Stimulated activated CD8-positive, alpha-beta memory T cell treated with anti-CD3 and anti-CD28 coated beads, Interleukin-4, amount 100 ng/mL, for 1 hour (primary cell): ENCODE measurements around the gene DNAJB2.
A peak's percentile ranks its signal among the peaks of the same experiment; 100 is the strongest.
"Not testable (repeated sequence)": the region's sequence is repeated elsewhere in the genome, so short reads cannot be mapped to it uniquely, and the experiment has no call there.

Source experiments
- DNase-seq, 2 donors: peaks; one replicate each; pipeline ENCODE4 v3.0.0-alpha.2; 2020; ENCODE audit warnings: low read depth in 2 of 2, low spot score in 1 of 2

Gene DNAJB2

GRCh38 chr2:219298759-219299371, 19.7 kb downstream of the DNAJB2 start:
- peak; percentile 82 to 83 for DNase-seq

GRCh38 chr2:219299372-219299760, 20.2 kb downstream of the DNAJB2 start:
- DNase-seq: no peak

DNA sequence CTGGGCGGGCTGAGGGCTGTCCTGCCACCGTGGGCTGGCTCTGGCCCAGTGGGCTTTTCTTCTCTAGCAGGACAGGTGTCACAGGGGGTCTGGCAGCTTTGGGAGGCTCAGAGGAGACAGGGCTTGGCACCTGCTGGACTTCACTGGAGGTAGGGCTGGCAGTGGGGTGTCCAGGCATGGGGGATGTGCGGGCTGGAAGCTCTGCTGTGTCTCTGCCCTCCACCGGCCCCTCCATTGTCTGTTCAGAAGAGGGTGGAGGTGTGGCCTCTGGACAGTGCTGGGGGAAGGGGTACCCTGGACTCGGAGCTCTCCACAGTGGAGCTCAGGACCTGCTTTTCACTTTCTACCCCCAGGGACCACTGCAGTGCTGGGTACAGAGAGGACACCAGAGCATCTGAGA, 20.9 kb downstream of the DNAJB2 start:
- DNase-seq: no peak

DNA sequence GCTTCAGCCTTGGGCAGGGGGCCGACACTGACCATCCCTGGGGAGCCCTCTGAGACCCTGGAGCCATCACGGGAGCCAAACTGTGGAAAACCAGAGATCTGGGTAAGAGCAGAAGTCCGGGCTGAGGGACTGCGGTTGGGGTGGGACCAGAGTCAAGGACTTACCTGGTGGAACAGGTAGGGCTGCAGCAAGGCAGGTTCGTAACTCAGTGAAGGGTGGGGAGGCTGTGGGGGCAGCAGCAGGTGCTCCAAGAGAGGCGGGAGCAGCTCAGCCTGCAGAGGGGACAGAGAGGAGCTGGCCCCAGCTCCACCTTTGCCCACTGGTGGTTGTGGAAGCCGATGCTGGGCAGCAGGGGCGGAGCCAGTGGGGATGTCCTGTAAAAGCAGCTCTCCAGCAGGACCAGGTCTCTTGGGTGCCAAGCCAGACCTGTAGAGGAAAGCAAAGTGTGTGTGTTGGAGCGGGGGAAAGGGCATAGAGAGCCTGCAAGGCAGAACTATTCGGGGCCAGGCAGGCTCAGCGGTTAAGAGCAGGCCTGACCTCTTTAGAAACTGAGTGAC, 23.3 kb downstream of the DNAJB2 start:
- no peak for DNase-seq

- no peak for DNase-seq
These were observed 25.1 kb downstream of the DNAJB2 start for GRCh38 chr2:219304223-219304622.

- no peak for DNase-seq
These were observed 26.9 kb downstream of the DNAJB2 start for GRCh38 chr2:219306047-219306446.

DNA sequence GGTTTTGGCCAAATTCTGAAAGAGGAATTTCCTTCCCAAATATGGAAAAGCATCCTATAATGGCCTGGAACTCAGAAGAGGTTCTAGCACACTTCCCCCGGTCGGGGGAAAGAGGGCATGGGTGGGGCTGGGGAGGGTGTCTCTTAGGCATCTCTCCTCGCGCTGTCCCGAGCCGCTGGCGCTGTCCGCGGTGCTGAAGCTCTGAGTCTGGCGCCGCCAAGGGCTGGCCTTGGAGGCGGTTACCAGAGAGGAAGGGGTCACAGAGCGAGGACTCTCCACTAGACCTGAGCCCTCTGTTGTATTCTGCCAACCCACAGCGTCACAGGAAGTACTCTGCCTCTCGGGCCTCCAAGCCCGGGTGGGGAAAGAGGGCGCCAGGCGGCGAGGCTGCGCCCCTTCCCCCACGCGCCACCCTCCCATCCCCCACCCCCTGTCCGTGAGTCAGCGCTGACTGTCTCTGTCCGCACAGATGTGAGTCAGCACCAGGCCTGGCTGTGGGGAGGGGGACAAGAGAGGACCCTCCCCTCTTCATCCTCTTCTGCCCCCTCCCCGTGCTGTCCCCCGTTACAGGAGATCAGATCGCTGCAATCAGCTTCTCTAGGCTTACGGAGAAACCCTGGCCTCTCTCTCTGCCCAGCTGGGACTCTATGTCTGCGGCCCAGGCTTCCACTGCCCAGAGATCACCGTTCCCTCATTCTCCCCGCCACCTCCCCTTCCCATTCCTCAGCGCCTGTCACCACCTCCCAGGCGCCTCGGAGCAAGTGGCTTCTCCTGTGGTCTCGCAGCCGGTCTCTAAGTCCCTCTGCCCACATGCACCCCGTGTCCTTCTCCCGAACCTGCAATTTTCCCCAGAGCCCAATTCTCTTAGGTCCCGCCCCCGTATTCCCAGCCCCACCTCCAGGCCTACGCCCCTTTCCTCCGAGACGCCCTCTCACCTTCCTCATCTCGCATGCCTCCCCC, 29.3 kb downstream of the DNAJB2 start:
- peak in 1 of 2 donors; percentile 25 for DNase-seq

DNA sequence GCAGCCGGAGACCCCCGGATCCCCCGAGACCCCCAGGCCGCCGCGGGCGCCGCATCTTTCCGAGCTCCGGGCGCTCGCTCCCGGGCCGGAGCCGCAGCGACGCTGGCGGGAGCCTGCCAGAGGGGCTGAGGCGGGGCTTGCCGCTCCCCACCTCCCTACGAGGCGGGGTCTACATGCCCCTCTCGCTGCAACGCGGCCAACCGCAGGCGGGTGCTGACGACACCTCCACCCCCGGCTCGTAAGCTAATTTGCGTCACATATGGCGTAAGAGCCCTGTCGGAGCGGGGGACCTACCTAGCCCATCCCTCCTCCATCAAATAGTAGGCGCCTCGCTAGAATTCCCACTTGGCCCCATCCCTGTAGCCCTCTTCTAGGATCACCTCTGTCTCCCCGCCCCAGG, 30.1 kb downstream of the DNAJB2 start, which contains the start of gene PTPRN:
TSS of gene PTPRN (minus strand) at position 124 of the 400 bp plus-strand sequence. CDS start at position 55, 69 bp downstream.
- DNase-seq: no peak

GRCh38 chr2:219312683-219313263, 33.6 kb downstream of the DNAJB2 start:
- not testable (repeated sequence) for DNase-seq

- DNase-seq: no peak
These were observed 35.8 kb downstream of the DNAJB2 start for GRCh38 chr2:219314804-219315468.

- no peak for DNase-seq
These were observed 44.3 kb downstream of the DNAJB2 start for GRCh38 chr2:219323434-219323833.

- DNase-seq: no peak
These were observed 46.0 kb downstream of the DNAJB2 start for GRCh38 chr2:219325136-219325535.

DNA sequence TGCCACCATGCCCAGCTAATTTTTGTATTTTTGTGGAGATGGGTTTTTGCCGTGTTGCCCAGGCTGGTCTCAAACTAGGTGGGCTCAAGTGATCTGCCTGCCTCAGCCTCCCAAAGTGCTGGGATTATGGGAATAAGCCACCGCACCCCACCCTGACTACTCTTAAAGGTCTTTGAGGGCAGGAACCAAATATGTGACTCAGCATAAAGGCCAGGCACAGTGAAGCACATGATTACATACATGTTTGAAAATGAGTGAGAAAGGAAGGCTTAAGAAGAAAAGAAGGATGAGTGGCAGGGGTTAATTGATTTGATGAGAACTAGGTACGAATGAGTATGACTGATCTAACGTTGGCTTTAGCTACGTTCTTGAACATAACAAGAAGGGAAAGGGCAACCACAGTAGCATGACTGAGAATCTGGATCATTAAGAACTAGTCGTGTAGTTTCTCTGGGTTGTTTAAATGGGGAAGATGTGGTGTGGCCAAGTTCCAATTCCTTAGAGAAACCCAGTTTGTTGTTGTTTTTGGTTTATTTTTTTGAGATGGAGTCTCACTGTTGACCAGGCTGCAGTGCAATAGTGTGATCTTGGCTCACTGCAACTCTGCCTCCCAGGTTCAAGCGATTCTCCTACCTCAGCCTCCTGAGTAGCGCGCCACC, 46.6 kb downstream of the DNAJB2 start:
- no peak for DNase-seq

DNA sequence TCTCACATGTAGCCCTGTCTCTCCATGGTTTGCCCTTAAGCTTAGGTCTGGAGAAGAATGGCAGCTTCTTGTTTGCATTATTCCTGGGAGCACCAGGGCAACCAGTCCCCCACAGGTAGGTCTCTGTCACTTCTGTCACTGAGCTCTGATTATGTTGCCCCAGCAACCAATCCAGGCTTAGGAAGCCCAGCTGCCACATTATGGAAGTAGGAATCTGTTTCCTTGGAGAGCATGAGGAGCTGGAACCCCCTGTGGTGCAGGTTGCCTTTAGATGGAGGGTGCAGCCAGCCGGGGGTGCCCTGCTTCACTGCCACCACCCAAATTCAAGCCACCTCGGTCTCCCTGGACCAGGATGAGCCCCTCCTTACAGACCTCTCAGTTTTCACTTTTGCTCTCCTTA, 48.6 kb downstream of the DNAJB2 start:
- no peak for DNase-seq

DNA sequence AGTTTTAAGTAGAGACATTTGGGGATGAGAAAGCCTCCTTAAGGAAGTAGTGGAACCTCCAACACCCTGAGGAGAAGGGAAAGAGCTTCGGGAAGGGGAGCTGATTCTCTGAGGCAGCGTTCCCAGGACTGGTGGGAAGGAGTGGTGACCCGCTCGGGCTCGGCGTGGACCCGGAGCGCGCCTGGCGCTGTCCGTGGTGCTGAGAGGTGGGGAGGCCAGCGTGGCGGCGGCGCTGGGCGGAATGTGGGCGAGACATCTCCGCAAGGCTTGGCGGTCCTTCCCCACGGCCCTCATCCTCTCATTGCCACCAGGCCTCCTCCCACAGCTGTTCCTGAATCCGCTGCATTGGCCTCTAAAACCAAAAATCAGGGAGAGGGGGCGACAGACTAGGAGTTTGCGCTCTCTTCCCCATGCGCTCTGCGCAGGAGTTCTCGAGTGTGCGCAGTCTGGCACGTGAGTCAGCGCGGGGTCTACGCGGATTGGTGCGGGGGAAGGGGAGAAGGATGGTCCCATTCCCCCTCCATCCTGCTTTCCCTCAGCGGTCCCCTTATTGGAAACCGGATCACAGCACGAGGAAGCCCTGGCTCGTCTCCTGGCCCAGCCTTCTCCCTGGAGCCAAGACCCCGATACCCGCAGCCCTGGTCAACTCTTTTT, 52.5 kb downstream of the DNAJB2 start:
- DNase-seq: no peak

DNA sequence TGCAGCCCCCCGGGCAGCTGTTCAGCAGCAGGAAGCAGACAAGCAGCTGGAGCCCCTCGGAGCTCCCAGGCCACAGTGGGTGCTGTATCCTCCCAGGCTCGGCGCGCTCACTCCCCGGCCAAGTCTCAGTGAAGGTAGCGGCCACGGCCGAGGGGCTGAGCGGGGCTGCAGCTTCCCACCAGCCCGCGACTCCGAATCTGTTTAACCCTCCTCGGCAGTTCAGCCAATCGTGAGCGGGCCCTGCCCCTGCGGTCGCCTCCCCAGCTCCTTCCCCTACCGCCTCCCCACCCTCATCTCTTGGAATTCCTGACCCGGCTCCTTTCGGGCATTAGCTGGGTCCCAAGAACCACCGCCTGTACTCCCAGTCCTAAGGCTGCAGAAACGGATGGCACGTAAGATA, 53.4 kb downstream of the DNAJB2 start, which contains the start of gene RESP18:
TSS of gene RESP18 (minus strand) at position 203 of the 400 bp plus-strand sequence.
- DNase-seq: no peak

- no peak for DNase-seq
These were observed 54.9 kb downstream of the DNAJB2 start for GRCh38 chr2:219334076-219334475.

GRCh38 chr2:219335373-219335786, 56.2 kb downstream of the DNAJB2 start:
- no peak for DNase-seq
